OCI-LY7 (cell line): ENCODE measurements around the gene AATF. TPM values are rescaled to one million over a fixed set of nuclear protein-coding genes. Genes with fewer than 3 reads are reported as not detected.

ENCODE experiments used
- BruUV-seq: library from RNA; stranded (reverse); fragments of 400-500 nt; replicated peaks from 2 replicates; lab custom pipeline; 2021; lab: Mats Ljungman, UMichigan
- CTCF ChIA-PET: fragments of 300-600 bp; sonication (Branson Sonifier 250); formaldehyde crosslinking; loops from one replicate; lab custom pipeline; 2022; ENCODE audit warnings: antibody characterized with exemption; ENCODE audit not compliant: unreplicated experiment; lab: Charles Lee
- POLR2A ChIA-PET: fragments of 300-600 bp; sonication (Branson Sonifier 250); formaldehyde crosslinking; loops from one replicate; lab custom pipeline; 2022; ENCODE audit warnings: antibody characterized with exemption; lab: Charles Lee
- DNase-seq: peaks from one replicate; pipeline ENCODE4 v3.0.0-alpha.2; 2015; ENCODE audit warnings: low spot score
- H2AFZ ChIP-seq: fragments of 200-600 bp; sonication (generic), shearing (Covaris generic); 2 replicates; pipeline ENCODE4 v1.6.1; 2014; ENCODE audit warnings: mild to moderate bottlenecking, antibody characterized with exemption, low read length, moderate library complexity
- H3K27ac ChIP-seq: fragments of 200-600 bp; sonication (generic); 2 replicates; pipeline ENCODE4 v1.5.1; 2014; ENCODE audit warnings: mixed run types, low read depth, mild to moderate bottlenecking, moderate library complexity, low read length, inconsistent platforms; ENCODE audit not compliant: poor library complexity, severe bottlenecking
- H3K36me3 ChIP-seq: fragments of 200-600 bp; sonication (generic); 2 replicates; pipeline ENCODE4 v1.6.1; 2014; ENCODE audit warnings: mild to moderate bottlenecking, antibody characterized with exemption, low read length, moderate library complexity, mixed read lengths; ENCODE audit not compliant: insufficient read depth
- H3K4me1 ChIP-seq: fragments of 200-600 bp; sonication (generic); 2 replicates; pipeline ENCODE4 v1.5.1; 2014; ENCODE audit warnings: mild to moderate bottlenecking, low read length; ENCODE audit not compliant: insufficient read depth, poor library complexity, severe bottlenecking
- H3K4me2 ChIP-seq: fragments of 200-600 bp; sonication (generic); 2 replicates; pipeline ENCODE4 v1.6.1; 2014; ENCODE audit warnings: mild to moderate bottlenecking, low read length
- H3K4me3 ChIP-seq: fragments of 200-600 bp; sonication (generic); 2 replicates; pipeline ENCODE4 v1.5.1; 2014; ENCODE audit warnings: mild to moderate bottlenecking, low read depth, low read length; ENCODE audit not compliant: poor library complexity, severe bottlenecking
- H3K79me2 ChIP-seq: fragments of 200-600 bp; sonication (generic); 2 replicates; pipeline ENCODE4 v1.6.1; 2016; ENCODE audit warnings: low read depth, mild to moderate bottlenecking, low read length, moderate library complexity, mixed read lengths; ENCODE audit not compliant: insufficient read depth
- H3K9me2 ChIP-seq: fragments of 200-600 bp; sonication (generic); 2 replicates; pipeline ENCODE4 v1.6.1; 2016; ENCODE audit warnings: mild to moderate bottlenecking, low read length, mixed read lengths; ENCODE audit not compliant: insufficient read depth
- H3K9me3 ChIP-seq: fragments of 200-600 bp; sonication (generic); 2 replicates; pipeline ENCODE4 v1.6.1; 2014; ENCODE audit warnings: mild to moderate bottlenecking, mixed run types, low read length, mixed read lengths
- H4K20me1 ChIP-seq: fragments of 200-600 bp; sonication (generic); 2 replicates; pipeline ENCODE4 v1.6.1; 2014; ENCODE audit warnings: mild to moderate bottlenecking, antibody characterized with exemption, low read length, moderate library complexity, mixed read lengths; ENCODE audit not compliant: insufficient read depth
- EZH2phosphoT487 ChIP-seq: fragments of 200-600 bp; sonication (generic); IDR thresholded peaks from 2 replicates; pipeline ENCODE4 v1.6.1; 2018; ENCODE audit warnings: low read depth, borderline replicate concordance, mild to moderate bottlenecking, mixed run types, antibody characterized with exemption, low read length, moderate library complexity, mixed read lengths
- intact Hi-C: fragments of 100-400 bp; cut with micrococcal nuclease; formaldehyde crosslinking; loops from one replicate; pipeline ENCODE4 v1.10.0; 2022; ENCODE audit not compliant: unreplicated experiment
- total RNA-seq, 2 experiments: library from RNA; depleted of rRNA in 1 of 2; stranded (reverse); fragments of >200 nt in 1 of 2; shearing (Covaris generic) in 1 of 2; gene quantifications; 2 replicates each; pipeline ENCODE4 v1.2.3, GENCODE V29; 2014 to 2022
- TF ChIP-seq, protein P1 (sequence below): fragments of 200-600 bp; sonication (generic); conservative IDR thresholded peaks from 2 replicates; pipeline ENCODE4 v1.5.1; 2014; ENCODE audit warnings: mild to moderate bottlenecking, antibody characterized with exemption, low read length, moderate library complexity, mixed read lengths

Gene AATF
- total RNA-seq, 2 experiments from 2014 or later, result 83.5 to 94.3 TPM

DNA sequence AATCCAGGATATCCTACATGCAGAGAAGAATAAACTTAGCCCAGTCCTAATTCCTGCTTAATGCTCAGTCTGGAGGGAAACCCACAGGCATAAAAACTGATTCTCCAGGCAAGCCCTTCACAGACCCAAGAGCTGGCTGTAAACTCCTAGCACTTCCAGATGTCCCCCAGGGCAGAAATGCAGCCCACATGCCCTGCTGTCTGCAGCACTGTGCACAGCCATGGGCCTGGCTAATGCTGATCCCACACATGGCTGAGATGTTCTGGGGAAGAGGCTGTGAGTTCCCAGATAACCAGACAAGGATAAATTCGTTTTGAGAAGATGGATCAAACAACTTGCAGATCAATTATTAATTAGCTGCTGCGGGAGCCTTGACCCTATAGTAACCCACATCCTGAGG is 148.4 kb downstream of the AATF start:
- H3K79me2 ChIP-seq, result no peaks in the 10 kb centered on the region
- H3K9me2 ChIP-seq, result no peaks in the 10 kb centered on the region
- TF ChIP-seq, protein P1, sequence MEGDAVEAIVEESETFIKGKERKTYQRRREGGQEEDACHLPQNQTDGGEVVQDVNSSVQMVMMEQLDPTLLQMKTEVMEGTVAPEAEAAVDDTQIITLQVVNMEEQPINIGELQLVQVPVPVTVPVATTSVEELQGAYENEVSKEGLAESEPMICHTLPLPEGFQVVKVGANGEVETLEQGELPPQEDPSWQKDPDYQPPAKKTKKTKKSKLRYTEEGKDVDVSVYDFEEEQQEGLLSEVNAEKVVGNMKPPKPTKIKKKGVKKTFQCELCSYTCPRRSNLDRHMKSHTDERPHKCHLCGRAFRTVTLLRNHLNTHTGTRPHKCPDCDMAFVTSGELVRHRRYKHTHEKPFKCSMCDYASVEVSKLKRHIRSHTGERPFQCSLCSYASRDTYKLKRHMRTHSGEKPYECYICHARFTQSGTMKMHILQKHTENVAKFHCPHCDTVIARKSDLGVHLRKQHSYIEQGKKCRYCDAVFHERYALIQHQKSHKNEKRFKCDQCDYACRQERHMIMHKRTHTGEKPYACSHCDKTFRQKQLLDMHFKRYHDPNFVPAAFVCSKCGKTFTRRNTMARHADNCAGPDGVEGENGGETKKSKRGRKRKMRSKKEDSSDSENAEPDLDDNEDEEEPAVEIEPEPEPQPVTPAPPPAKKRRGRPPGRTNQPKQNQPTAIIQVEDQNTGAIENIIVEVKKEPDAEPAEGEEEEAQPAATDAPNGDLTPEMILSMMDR, result no peak
- TF ChIP-seq EZH2phosphoT487, result no peak
- intact Hi-C loops, result no loop called here
- H2AFZ ChIP-seq, result no peak overlapping the region
- POLR2A ChIA-PET, result interaction anchor here (0.6 kb wide), 1 partner anchor 92 kb away, joined by 3 read pairs; no protein-coding TSS in a partner anchor
- H3K9me3 ChIP-seq, result no peaks in the 10 kb centered on the region
- no peak overlapping the region for H3K27ac ChIP-seq
- no peak for DNase-seq
- H3K4me2 ChIP-seq, result no peak overlapping the region
- H4K20me1 ChIP-seq, result no peaks in the 10 kb centered on the region
- BruUV-seq, result no TSS peak
- H3K4me3 ChIP-seq, result no peak overlapping the region
- H3K36me3 ChIP-seq, result peaks cover 51% of the 10 kb centered on the region; the same call in 1 of the 2 replicates
- CTCF ChIA-PET, result no interaction called here
- H3K4me1 ChIP-seq, result no peaks in the 10 kb centered on the region

DNA sequence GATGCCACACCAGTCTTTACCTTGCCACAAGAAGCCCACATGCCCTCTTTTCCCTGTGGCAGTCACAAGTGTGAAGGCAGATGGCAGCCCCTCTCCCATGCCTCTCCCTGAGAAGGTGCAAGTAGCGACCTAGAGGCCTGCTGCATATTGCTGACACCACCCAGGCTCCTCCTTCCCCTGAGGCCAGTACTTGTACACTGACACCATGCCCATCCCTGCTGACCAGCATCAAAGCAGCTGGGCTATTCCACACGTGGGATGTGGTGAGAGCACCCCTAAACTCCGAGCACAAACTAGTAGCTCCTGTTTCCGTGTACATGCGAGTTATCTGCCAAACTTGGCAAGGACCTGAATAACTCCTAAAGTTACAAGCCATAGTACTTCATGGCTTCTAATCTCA is 149.4 kb downstream of the AATF start:
- POLR2A ChIA-PET, result no interaction called here
- no TSS peak for BruUV-seq
- Histone ChIP-seq H3K27ac (no peak overlapping the region), H3K36me3 (peaks cover 46% of the 10 kb centered on the region; the same call in 1 of the 2 replicates), H3K9me3 (no peaks in the 10 kb centered on the region), H2AFZ (no peak overlapping the region), H3K79me2 (no peaks in the 10 kb centered on the region), H4K20me1 (no peaks in the 10 kb centered on the region), H3K4me2 (no peak overlapping the region), H3K9me2 (no peaks in the 10 kb centered on the region), H3K4me3 (no peak overlapping the region), H3K4me1 (no peaks in the 10 kb centered on the region)
- no peak for TF ChIP-seq EZH2phosphoT487
- CTCF ChIA-PET, result no interaction called here
- intact Hi-C loops, result no loop called here
- DNase-seq, result no peak

DNA sequence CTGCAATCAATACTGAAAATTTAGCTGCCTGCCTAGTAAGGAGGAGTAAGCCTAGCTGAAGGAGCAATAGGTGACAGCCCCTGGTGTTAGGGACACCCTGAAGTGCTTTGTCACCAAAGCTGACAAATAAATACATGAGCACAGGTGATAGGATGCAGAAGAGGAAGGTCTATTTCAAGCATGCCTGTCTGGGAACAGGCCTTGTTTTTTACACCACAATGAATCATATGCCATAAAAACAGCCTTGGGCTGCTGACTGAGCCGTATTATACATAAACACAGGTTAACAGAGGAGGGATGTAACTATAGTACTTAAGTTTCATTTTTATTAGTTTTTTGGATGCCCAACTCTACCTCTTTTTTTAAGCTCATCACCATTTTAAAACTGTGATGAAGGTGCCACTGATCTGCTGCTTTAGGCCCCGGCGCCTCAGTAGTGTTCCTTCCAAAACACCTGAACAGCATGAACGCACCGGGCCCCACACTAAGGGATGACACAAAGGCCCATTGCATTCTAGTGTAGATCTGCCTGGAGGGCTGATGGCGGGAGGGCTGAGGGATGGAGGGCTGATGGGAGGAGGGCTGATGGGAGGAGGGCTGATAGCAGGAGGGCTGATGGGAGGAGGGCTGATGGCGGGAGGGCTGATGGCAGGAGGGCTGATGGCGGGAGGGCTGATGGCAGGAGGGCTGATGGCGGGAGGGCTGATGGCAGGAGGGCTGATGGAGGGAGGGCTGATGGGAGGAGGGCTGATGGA is 150.3 kb downstream of the AATF start:
- intact Hi-C loops, result no loop called here
- CTCF ChIA-PET, result no interaction called here
- BruUV-seq, result no TSS peak

More for the DNA sequence above, 150.3 kb downstream of the AATF start:
- Histone ChIP-seq H3K4me1 (no peaks in the 10 kb centered on the region), H3K9me2 (no peaks in the 10 kb centered on the region), H3K4me3 (no peak overlapping the region), H3K79me2 (no peaks in the 10 kb centered on the region), H4K20me1 (no peaks in the 10 kb centered on the region), H3K27ac (no peak overlapping the region), H3K36me3 (peaks cover 46% of the 10 kb centered on the region; the same call in 1 of the 2 replicates), H3K9me3 (no peaks in the 10 kb centered on the region), H3K4me2 (no peak overlapping the region), H2AFZ (no peak overlapping the region)
- TF ChIP-seq, protein P1, result no peak
- TF ChIP-seq EZH2phosphoT487, result no peak
- no peak for DNase-seq
- POLR2A ChIA-PET, result interaction anchor here (0.5 kb wide), 1 partner anchor 32 kb away, joined by 5 read pairs; no protein-coding TSS in a partner anchor
